ENCODE results near the gene BMP8B.

The BMP8B gene

GRCh38 chr1:39717809-39718208, 70.9 kb downstream of the BMP8B start:
- no peak for DNase-seq

- DNase-seq: no peak
These were observed 75.1 kb downstream of the BMP8B start for GRCh38 chr1:39713557-39713956.

GRCh38 chr1:39711966-39712340, 76.7 kb downstream of the BMP8B start:
- DNase-seq: no peak

GRCh38 chr1:39711104-39711965, 77.3 kb downstream of the BMP8B start:
- peak; percentile 94 for DNase-seq

GRCh38 chr1:39707506-39707905, 81.2 kb downstream of the BMP8B start:
- no peak for DNase-seq

All from OCI-M1 (cell line).